Activated T-cell treated with anti-CD3 and anti-CD28 coated beads, Interleukin-2, amount 50 U/mL, for 48 hours (primary cell): ENCODE measurements around the gene PGAM4.
A peak's percentile ranks its signal among the peaks of the same experiment; 100 is the strongest.
"Not testable (repeated sequence)": the region's sequence is repeated elsewhere in the genome, so short reads cannot be mapped to it uniquely, and the experiment has no call there.

ENCODE experiments used
- DNase-seq, 2 experiments: peaks; one replicate each; pipeline ENCODE4 v3.0.0-alpha.2; 2020

PGAM4 gene

DNA sequence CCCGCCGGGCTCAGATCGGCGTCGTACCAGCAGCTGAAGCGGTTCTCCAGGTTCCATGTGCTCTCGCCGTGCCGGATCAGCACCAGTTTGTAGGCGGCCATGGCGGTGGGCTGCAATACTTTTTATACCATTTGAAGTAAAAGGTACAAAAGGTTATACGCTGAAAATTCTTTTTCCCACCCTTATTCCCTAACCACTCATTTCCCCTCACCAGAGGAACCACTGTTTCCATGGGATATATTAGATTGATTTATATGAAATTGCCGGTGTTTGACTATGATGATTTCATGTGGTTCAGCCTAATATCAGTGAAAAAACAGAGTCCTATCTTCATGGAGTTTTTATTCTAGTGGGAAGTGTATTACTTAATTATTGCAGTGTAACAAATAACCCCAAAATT lies at the start of gene PGAM4:
Gene PGAM4 (minus strand): TSS at position 101 of the 400 bp plus-strand sequence. CDS start 0 bp downstream, at position 101.
- DNase-seq = no peak

DNA sequence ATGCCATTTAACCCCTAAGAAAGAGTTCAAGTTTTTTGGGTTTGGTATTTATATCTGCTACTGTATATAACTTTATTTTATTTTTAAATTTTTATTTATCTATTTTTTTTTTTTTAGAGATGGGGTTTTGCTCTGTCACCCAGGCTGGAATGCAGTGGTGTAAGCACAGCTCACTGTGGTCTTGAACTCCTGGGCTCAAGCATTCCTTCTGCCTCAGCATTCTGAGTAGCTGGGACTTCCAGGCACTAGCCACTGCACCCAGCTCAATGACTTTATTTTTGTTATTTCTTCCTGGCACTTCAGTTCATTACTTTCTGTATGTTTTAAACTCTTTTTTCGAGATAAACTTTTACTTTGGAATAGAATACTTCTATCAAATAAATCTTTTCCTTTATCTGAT lies 42.4 kb upstream of the PGAM4 start:
- no peak for DNase-seq

DNA sequence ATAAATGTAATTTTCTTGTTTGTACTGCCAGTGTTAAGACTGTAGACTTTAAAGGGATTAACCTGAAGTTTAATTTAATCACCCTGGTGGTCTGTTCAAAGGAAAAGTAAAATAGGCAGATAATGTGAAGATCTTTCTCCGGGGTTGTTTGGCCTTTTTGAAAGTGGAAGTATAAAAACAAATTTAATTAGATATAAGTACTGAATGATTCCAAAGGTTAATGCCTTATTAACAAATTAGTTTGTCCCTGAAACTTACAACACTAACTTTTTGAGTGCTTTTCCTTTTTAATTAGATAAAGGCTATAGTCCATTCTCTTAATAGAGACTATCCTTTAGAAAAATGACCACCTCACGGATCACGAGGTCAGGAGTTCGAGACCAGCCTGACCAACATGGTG lies 10.4 kb upstream of the PGAM4 start:
- no peak for DNase-seq

- no peak for DNase-seq
Observed at GRCh38 chrX:77977518-77977917, 8.1 kb upstream of the PGAM4 start.

DNA sequence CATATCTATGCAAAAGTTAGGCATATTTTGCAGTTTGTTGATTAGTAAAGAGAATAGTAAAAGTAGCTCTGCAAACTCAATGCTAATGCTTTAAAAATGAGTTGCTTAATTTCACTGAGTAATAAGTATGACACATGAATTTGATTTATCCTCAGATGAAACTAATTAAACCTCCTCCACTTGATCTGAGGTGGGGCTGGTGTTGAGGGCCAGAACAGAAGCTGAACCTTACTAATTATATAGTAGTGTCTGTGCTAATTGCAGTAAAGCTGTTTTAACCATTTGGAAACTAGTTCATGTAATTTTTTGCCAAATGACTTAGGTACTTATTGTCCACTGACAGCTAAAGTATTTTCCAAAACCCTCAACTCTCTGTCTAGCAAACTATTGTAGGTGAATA lies 7.7 kb upstream of the PGAM4 start:
- DNase-seq = no peak

DNA sequence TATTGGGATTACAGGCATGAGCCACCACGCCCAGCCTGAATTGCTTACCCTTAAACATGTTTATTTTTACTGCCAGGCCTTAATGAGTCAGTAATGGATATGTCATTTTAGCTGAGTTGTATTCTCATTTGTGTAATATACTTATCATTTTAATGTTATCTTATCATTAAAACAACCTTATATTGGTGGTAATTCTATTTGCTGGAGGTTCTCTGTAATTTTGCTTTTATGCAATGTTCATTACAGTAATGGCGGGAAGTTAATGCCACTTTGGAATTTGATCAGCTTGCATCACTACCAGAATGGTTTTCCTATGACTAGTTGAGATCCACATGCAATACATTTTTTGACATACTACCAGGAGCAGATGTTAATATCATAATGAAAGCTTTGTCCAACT lies 6.3 kb upstream of the PGAM4 start:
- DNase-seq = no peak

- no peak for DNase-seq
Observed at GRCh38 chrX:77967631-77968030, 1.8 kb downstream of the PGAM4 start.

DNA sequence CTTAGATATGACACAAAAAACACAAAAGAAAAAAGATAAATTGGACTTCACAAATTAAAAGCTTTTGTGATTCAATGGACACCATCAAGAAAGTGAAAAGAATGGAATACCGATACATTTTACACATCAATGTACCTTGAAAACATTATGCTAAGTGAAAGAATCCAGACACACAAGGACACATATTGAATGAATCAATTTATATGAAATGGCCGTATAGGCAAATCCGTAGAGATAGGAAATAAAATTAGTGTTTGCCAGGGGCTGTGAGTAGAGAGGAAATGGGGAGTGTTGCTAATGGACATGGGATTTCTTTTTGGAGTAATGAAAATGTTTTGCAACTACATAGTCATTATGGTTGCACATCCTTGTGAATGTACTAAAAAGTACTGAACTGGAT lies 3.1 kb downstream of the PGAM4 start:
- no peak for DNase-seq

DNA sequence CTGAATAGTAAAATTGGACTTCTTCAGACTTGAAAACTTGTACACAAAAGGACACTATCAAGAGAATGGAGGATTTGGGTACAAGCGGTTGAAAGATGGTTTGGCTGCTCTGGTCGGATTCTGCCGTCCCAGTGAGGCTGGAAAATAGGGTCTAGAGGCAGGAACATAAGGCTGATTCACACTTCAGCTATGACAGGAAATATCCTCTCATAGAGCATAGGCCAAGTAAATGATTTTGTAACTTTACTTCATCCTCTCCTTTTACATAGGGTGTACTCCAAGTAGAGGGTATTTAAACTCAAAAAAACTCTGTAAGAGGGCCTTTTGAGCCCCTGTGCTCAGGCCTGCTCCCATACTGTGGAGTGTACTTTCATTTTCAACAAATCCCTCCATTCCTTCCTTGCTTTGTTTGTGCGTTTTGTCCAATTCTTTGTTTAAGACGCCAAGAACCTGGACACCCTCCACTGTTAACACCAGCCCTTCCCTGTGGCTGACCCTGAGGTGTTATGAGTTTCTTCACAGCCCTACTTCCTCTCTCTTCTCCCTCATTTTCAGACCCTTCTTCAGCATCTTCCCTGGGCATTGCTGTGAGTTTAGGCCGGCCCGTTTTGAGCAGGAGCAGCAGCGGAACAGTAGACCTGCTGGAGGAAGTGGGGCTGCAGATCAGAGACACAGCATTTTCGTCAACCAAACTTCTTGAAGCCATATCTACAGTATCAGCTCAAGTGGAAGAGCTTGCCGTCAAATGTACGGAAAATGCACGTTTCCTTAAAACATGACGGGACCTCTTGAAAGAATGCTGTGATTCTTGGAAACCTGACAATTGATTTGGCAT lies 7.2 kb downstream of the PGAM4 start:
- DNase-seq = peak in 1 of 2 experiments; percentile 27

GRCh38 chrX:77961063-77961462 lies 8.4 kb downstream of the PGAM4 start:
- DNase-seq = no peak

DNA sequence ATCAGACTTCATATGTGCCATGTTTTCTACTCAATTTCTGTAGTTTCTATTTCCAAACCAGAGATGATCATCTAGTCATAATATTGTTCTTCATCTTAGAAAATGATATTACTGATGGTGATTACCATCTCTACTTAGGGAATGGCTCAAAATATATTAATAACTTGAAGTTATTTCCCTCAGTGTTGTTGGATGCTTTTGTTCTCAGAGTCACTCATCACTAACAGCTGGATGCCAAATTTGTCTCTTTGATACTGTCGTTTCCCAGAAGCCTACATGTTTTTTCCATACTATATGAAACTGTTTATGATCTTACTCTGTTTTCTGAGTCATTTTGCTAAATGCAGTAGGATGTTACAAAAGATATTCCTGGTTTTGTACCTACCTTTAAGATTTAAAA lies 8.9 kb downstream of the PGAM4 start:
- DNase-seq = no peak

- DNase-seq = no peak
Observed at GRCh38 chrX:77953708-77954107, 15.7 kb downstream of the PGAM4 start.

DNA sequence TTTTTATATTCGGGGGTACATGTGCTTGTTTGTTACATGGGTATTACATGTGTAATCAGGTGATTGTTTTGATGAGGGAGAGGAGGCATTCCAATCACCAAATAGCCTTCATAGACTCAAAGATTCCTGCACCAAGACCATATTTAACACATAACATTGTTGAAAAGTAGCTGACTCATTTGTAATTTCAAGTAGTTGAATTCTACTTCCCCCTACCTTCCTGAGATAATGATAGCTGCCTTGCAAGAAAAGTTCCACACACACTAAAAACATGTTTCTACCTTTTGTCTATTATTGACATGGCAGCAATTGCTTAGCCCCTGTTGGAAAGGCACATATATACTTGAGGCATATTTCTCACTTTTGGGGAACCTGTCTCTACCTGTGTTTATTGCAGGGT lies 16.1 kb downstream of the PGAM4 start:
- no peak for DNase-seq

GRCh38 chrX:77952173-77952572 lies 17.3 kb downstream of the PGAM4 start:
- DNase-seq = no peak

DNA sequence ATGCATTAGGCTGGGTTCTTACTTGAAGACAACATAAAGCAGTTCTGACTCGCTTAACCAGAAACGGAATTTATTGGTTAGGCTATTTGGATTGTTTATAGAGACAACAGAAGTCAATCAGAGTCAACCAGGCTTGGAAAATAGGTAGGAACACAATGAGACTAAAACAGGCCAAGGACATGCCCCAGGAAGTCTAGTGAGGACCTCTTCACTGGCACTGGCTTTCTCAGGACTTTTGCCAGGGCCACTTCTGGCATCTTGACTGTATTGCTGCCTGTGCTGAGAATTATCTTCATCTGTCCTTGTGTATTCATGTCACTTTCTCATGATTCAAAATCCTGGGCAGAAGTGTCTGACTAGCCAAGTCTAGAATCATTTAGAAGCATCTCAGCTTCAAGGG lies 19.6 kb downstream of the PGAM4 start:
- DNase-seq = no peak

GRCh38 chrX:77946571-77946970 lies 22.9 kb downstream of the PGAM4 start:
- no peak for DNase-seq

DNA sequence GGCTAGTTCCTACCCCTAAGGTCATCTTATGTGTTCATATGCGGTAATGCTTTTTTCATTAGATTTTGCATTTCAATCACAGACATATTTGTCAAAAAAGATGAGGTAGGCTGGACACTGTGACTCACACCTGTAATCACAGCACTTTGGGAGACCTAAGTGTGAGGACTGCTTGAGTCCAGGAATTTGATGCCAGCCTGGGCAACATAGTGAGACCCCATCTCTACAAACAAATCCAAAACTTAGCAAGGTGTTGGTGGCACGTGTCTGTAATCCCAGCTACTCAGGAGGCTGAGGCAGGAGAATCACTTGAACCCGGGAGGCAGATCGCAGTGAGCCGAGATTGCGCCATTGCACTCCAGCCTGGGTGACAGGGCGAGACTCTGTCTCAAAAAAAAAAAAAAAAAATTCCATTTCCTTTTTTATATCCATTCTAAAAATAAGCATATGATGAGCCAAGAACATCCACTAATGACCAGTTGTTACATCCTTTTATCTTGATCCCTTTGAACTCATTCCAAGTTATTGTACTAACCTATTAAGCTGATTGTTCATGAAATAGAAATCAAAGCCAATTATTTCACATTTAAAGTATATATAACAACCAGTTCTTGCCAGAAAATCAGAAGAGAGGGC lies 23.4 kb downstream of the PGAM4 start:
- DNase-seq = no peak

GRCh38 chrX:77945031-77945430 lies 24.4 kb downstream of the PGAM4 start:
- not testable (repeated sequence) for DNase-seq

DNA sequence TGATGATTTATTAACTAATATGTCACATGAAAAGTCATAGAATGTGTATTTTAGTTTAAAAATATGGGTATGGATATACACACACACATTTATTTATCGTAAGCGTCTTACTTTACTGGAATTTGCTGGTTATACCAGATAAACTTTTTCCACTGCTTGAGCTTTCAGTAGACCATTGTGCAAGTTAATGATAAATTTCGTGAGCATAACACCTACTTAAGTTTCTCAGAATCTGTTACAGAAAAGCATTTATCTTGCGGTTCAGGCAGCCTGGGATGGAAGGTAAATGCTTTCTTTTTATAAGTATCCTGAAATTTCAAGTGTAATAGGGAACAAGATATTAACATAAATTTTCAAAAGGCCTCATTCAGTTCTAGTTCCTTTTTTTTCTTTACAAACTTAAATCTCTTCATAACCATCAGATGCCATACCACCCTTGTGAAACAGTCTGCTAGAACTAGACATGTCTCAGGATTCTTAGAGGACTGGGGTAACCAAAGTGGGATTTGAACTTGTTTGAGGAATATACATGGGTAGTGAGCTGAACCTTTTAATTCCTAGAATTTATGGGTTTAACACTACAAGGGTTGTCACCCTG lies 31.3 kb downstream of the PGAM4 start:
- DNase-seq = no peak

- no peak for DNase-seq
Observed at GRCh38 chrX:77937291-77937690, 32.1 kb downstream of the PGAM4 start.

DNA sequence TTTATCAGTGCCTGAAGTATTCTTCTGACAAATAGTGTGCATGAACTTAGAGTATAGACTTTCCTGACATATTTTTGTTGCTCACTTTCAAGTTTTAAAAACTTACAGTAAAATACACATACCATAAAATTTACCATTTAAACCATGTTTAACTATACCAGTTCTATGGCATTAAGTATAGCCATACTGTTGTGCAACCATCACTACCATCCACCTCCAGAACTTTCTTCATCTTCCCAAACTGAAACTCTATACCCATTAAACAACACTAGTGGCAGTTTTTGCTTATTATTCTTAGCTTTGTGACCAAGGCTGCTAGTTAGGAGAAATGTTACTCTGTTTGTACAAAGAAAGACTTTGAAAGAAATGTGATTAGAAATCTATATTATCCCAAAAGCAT lies 33.1 kb downstream of the PGAM4 start:
- DNase-seq = no peak

- DNase-seq = no peak
Observed at GRCh38 chrX:77935886-77936285, 33.6 kb downstream of the PGAM4 start.

GRCh38 chrX:77930581-77930980 lies 38.9 kb downstream of the PGAM4 start:
- no peak for DNase-seq

- no peak for DNase-seq
Observed at GRCh38 chrX:77925764-77926163, 43.7 kb downstream of the PGAM4 start.
